Ascending aorta (tissue), 2 donors: ENCODE measurements around the gene NDUFAF5. TPM values are rescaled to one million over a fixed set of nuclear protein-coding genes. Genes with fewer than 3 reads are reported as not detected.

ENCODE experiments used
- DNase-seq, 2 donors: peaks; one replicate each; pipeline ENCODE4 v3.0.0-alpha.2; 2019; ENCODE audit warnings: low spot score in 2 of 2
- H3K27ac ChIP-seq, 2 donors: fragments of 200-600 bp; sonication (generic); one replicate each; pipeline ENCODE4 v1.5.1; 2016 to 2017; ENCODE audit warnings: mild to moderate bottlenecking in 1 of 2
- H3K27me3 ChIP-seq: fragments of 200-600 bp; sonication (generic); one replicate; pipeline ENCODE4 v1.5.1; 2017
- H3K36me3 ChIP-seq, 2 donors: fragments of 200-600 bp; sonication (generic); one replicate each; pipeline ENCODE4 v1.5.1; 2016
- H3K4me1 ChIP-seq, 2 donors: fragments of 200-600 bp; sonication (generic); one replicate each; pipeline ENCODE4 v1.5.1; 2016 to 2017; ENCODE audit warnings: mild to moderate bottlenecking in 1 of 2
- H3K4me3 ChIP-seq, 2 donors: fragments of 200-600 bp; sonication (generic); one replicate each; pipeline ENCODE4 v1.5.1; 2016 to 2017; ENCODE audit warnings: mild to moderate bottlenecking in 1 of 2
- H3K9me3 ChIP-seq, 2 donors: fragments of 200-600 bp; sonication (generic); one replicate each; pipeline ENCODE4 v1.5.1; 2016
- CTCF ChIP-seq, 3 experiments: fragments of 200-600 bp in 2 of 3; fragments of 450-650 bp in 1 of 3; sonication (generic) in 2 of 3; IDR thresholded peaks; one replicate each; pipeline ENCODE4 v1.5.1; 2016 to 2019; ENCODE audit warnings: antibody characterized with exemption in 3 of 3, mild to moderate bottlenecking in 1 of 3, moderate library complexity in 1 of 3
- intact Hi-C: fragments of 100-400 bp; cut with DNase I; formaldehyde crosslinking; loops from one replicate; pipeline ENCODE4 v1.15.1; 2023
- total RNA-seq: library from RNA; depleted of rRNA; stranded (reverse); fragments of >200 nt; gene quantifications from one replicate; pipeline ENCODE4 v1.1.0, GENCODE V29; 2016

NDUFAF5 gene
- total RNA-seq, 1 donor from 2014 or later, result 84.3 TPM

- peaks cover 9 to 13% of the 10 kb centered on the region in 2 donors for H3K36me3 ChIP-seq
- H3K27ac ChIP-seq, result no peak overlapping the region
- H3K27me3 ChIP-seq, result no peaks in the 10 kb centered on the region
- no peaks in the 10 kb centered on the region for H3K4me1 ChIP-seq
- no peak for DNase-seq
- H3K9me3 ChIP-seq, result no peaks in the 10 kb centered on the region
- intact Hi-C loops, result loop anchor here (2.0 kb wide), 1 partner anchor 128 kb away; no protein-coding TSS in a partner anchor
- H3K4me3 ChIP-seq, result no peak overlapping the region
- TF ChIP-seq CTCF (IDR thresholded peaks at IDR 0.05), result peak in 1 of 3 experiments; percentile 7
These were observed 37.6 kb downstream of the NDUFAF5 start for GRCh38 chr20:13822459-13822858.

GRCh38 chr20:13824459-13824858 is 39.6 kb downstream of the NDUFAF5 start:
- Histone ChIP-seq H3K36me3 (no peaks in the 10 kb centered on the region), H3K9me3 (no peaks in the 10 kb centered on the region), H3K4me1 (no peaks in the 10 kb centered on the region), H3K27me3 (no peaks in the 10 kb centered on the region), H3K27ac (no peak overlapping the region), H3K4me3 (no peak overlapping the region)
- no peak for DNase-seq
- intact Hi-C loops, result no loop called here
- TF ChIP-seq CTCF (IDR thresholded peaks at IDR 0.05), result no peak

GRCh38 chr20:13825465-13825864 is 40.6 kb downstream of the NDUFAF5 start:
- intact Hi-C loops, result no loop called here

GRCh38 chr20:13831476-13831875 is 46.6 kb downstream of the NDUFAF5 start:
- H3K4me3 ChIP-seq, result no peak overlapping the region
- intact Hi-C loops, result no loop called here

More at GRCh38 chr20:13825465-13825864, 40.6 kb downstream of the NDUFAF5 start:
- no peak for TF ChIP-seq CTCF (IDR thresholded peaks at IDR 0.05)
- no peaks in the 10 kb centered on the region for H3K27me3 ChIP-seq
- no peak overlapping the region for H3K27ac ChIP-seq
- no peak for DNase-seq
- H3K4me3 ChIP-seq, result no peak overlapping the region
- H3K4me1 ChIP-seq, result no peaks in the 10 kb centered on the region
- H3K36me3 ChIP-seq, result no peaks in the 10 kb centered on the region
- H3K9me3 ChIP-seq, result no peaks in the 10 kb centered on the region

GRCh38 chr20:13838664-13839063 is 53.8 kb downstream of the NDUFAF5 start:
- Histone ChIP-seq H3K4me3 (no peak overlapping the region), H3K27me3 (no peaks in the 10 kb centered on the region), H3K27ac (no peak overlapping the region), H3K4me1 (no peaks in the 10 kb centered on the region), H3K36me3 (no peaks in the 10 kb centered on the region), H3K9me3 (no peaks in the 10 kb centered on the region)
- DNase-seq, result no peak
- intact Hi-C loops, result no loop called here
- TF ChIP-seq CTCF (IDR thresholded peaks at IDR 0.05), result no peak

More at GRCh38 chr20:13831476-13831875, 46.6 kb downstream of the NDUFAF5 start:
- H3K9me3 ChIP-seq, result no peaks in the 10 kb centered on the region
- H3K27ac ChIP-seq, result no peak overlapping the region
- no peak for TF ChIP-seq CTCF (IDR thresholded peaks at IDR 0.05)
- DNase-seq, result no peak
- H3K27me3 ChIP-seq, result no peaks in the 10 kb centered on the region
- H3K4me1 ChIP-seq, result no peaks in the 10 kb centered on the region
- H3K36me3 ChIP-seq, result no peaks in the 10 kb centered on the region
